Metanephros (tissue), 2 donors: ENCODE data around the gene CBY3. TPM values are rescaled to one million over a fixed set of nuclear protein-coding genes. Genes with fewer than 3 reads are reported as not detected.

Experiments
- small RNA-seq: library from RNA; depleted of rRNA; stranded (forward); fragments of <200 nt; gene quantifications from one replicate; pipeline ENCODE3, GENCODE V24; 2014; ENCODE audit warnings: low replicate concordance
- total RNA-seq: library from RNA; depleted of rRNA; stranded (reverse); fragments of >200 nt; gene quantifications from one replicate; pipeline ENCODE4 v1.2.3, GENCODE V29; 2014

CBY3 gene
- 0.58 TPM for total RNA-seq

GRCh38 chr5:179680780-179681401 lies at the start of gene CBY3:
Gene CBY3, minus strand, starts transcription at chr5:179681034. Its CDS starts 116 bp downstream, at chr5:179680918.

GRCh38 chr5:179698935-179699615 lies 18.2 kb upstream of the CBY3 start, which contains the start of gene CANX:
Gene CANX, plus strand, starts transcription at chr5:179698967. Its CDS starts 6,715 bp downstream, at chr5:179705682.

Small RNA genes within 50 kb of the gene (small RNA-seq; reads per million reads assigned to genes)
- not detected for gene RF00017

Other genes starting within 250 kb of the CBY3 start
- 42.9 TPM for gene RUFY1, start 130.5 kb downstream of the CBY3 start, total RNA-seq
- 1,422 TPM for gene HNRNPH1, start 57.4 kb downstream of the CBY3 start, total RNA-seq
- gene CANX, start 17.9 kb upstream of the CBY3 start, total RNA-seq = 650 TPM
- 30.2 TPM for gene MAML1, start 51.8 kb upstream of the CBY3 start, total RNA-seq
- gene LTC4S, start 113.0 kb upstream of the CBY3 start, total RNA-seq = 1.5 TPM
- 119 TPM for gene MGAT4B, start 125.8 kb upstream of the CBY3 start, total RNA-seq
- gene SQSTM1, start 139.9 kb upstream of the CBY3 start, total RNA-seq = 645 TPM
- gene MRNIP, start 177.8 kb upstream of the CBY3 start, total RNA-seq = 35.3 TPM
- gene TBC1D9B, start 226.9 kb upstream of the CBY3 start, total RNA-seq = 100 TPM